Panc1 (cell line): Measurements from ENCODE around the gene DCHS1. TPM values are rescaled to one million over a fixed set of nuclear protein-coding genes. Genes with fewer than 3 reads are reported as not detected.

Experiments
- ATAC-seq: fragments of 200-7000 bp; cut with Tn5 transposase; 2 replicates; pipeline ENCODE4 v1.9.1; 2020; ENCODE audit warnings: mild to moderate bottlenecking, moderate library complexity
- BruUV-seq: library from RNA; stranded (reverse); fragments of 400-500 nt; replicated peaks from 2 replicates; lab custom pipeline; 2021; lab: Mats Ljungman, UMichigan
- CTCF ChIA-PET: fragments of 300-600 bp; sonication (Branson Sonifier 250); formaldehyde crosslinking; loops from one replicate; lab custom pipeline; 2022; ENCODE audit warnings: antibody characterized with exemption; lab: Charles Lee
- POLR2A ChIA-PET: fragments of 300-600 bp; sonication (Branson Sonifier 250); formaldehyde crosslinking; loops from one replicate; lab custom pipeline; 2022; ENCODE audit warnings: antibody characterized with exemption; lab: Charles Lee
- DNase-seq: peaks from one replicate; pipeline ENCODE4 v3.0.0-alpha.2; 2010; ENCODE audit warnings: low read depth, low spot score
- H3K27ac ChIP-seq: 2 replicates; pipeline ENCODE4 v1.5.1; 2011; ENCODE audit warnings: mild to moderate bottlenecking, low read length, inconsistent platforms
- H3K27me3 ChIP-seq: fragments of 200-500 bp; sonication (Bioruptor generic); 2 replicates; pipeline ENCODE4 v1.6.0; 2014; ENCODE audit warnings: low read length, inconsistent platforms; ENCODE audit not compliant: control insufficient read depth, insufficient read depth
- H3K36me3 ChIP-seq: fragments of 200-500 bp; sonication (Bioruptor generic); 2 replicates; pipeline ENCODE4 v1.5.1; 2014; ENCODE audit warnings: inconsistent platforms, mild to moderate bottlenecking, low read length, moderate library complexity; ENCODE audit not compliant: control insufficient read depth, insufficient read depth
- H3K4me1 ChIP-seq: 2 replicates; pipeline ENCODE4 v1.5.1; 2011; ENCODE audit warnings: inconsistent platforms, mild to moderate bottlenecking, low read length, moderate library complexity; ENCODE audit not compliant: control insufficient read depth, insufficient read depth
- H3K4me3 ChIP-seq, 2 experiments: 2 replicates each; pipeline ENCODE4 v1.5.1; 2011 to 2012; ENCODE audit warnings: low read depth in 2 of 2, low read length in 2 of 2, mild to moderate bottlenecking in 2 of 2, inconsistent platforms in 1 of 2, moderate library complexity in 1 of 2
- H3K9me3 ChIP-seq: fragments of 200-500 bp; sonication (Bioruptor generic); 2 replicates; pipeline ENCODE4 v1.5.1; 2014; ENCODE audit warnings: low read depth, mild to moderate bottlenecking, inconsistent platforms, low read length, moderate library complexity; ENCODE audit not compliant: control insufficient read depth, insufficient read depth
- POLR2AphosphoS5 ChIP-seq: IDR thresholded peaks from 2 replicates; pipeline ENCODE4 v1.6.1; 2012; ENCODE audit warnings: mild to moderate bottlenecking, low read depth, low read length, moderate library complexity
- REST ChIP-seq, 2 experiments: IDR thresholded peaks; 2 replicates each; pipeline ENCODE4 v1.6.1; 2011 to 2012; ENCODE audit warnings: low read depth in 2 of 2, control low read depth in 1 of 2, low read length in 1 of 2, mild to moderate bottlenecking in 1 of 2, moderate library complexity in 1 of 2; ENCODE audit not compliant: insufficient read depth in 1 of 2
- SIN3A ChIP-seq: IDR thresholded peaks from 2 replicates; pipeline ENCODE4 v1.6.1; 2012; ENCODE audit warnings: low read depth, mild to moderate bottlenecking, low read length, moderate library complexity, borderline replicate concordance; ENCODE audit not compliant: insufficient read depth
- TCF7L2 ChIP-seq: IDR thresholded peaks from 2 replicates; pipeline ENCODE4 v1.6.1; 2011; ENCODE audit warnings: mild to moderate bottlenecking, low read depth, low read length, inconsistent platforms
- in situ Hi-C: cut with HindIII; loops from 2 replicates; pipeline ENCODE4 v1.10.0; 2016; ENCODE audit warnings: low sequenced_read_pairs, low pct_unique_long_range_greater_than_20kb
- intact Hi-C: fragments of 100-400 bp; cut with micrococcal nuclease; formaldehyde crosslinking; loops from one replicate; pipeline ENCODE4 v1.10.0; 2022; ENCODE audit not compliant: unreplicated experiment
- total RNA-seq: library from RNA; stranded (reverse); gene quantifications from one replicate; pipeline ENCODE4 v1.2.1, GENCODE V29; 2021; ENCODE audit not compliant: unreplicated experiment
- TF ChIP-seq, protein P1 (sequence below): fragments of 450-650 bp; IDR thresholded peaks from 2 replicates; pipeline ENCODE4 v1.5.1; 2017; ENCODE audit warnings: mild to moderate bottlenecking

The DCHS1 gene
- total RNA-seq, 1 experiment from 2014 or later, result 2.2 TPM

- peaks cover 52% of the 10 kb centered on the region for H3K4me1 ChIP-seq
- no peak for DNase-seq
- no TSS peak for BruUV-seq
- no peaks in the 10 kb centered on the region for H3K9me3 ChIP-seq
- no peak for ATAC-seq
- no peak for TF ChIP-seq SIN3A
- ChIA-PET POLR2A (interaction anchor here (0.7 kb wide), 1 partner anchor 759 kb away, joined by 5 read pairs; no protein-coding TSS in a partner anchor), CTCF (interaction anchor here (1.0 kb wide), 1 partner anchor 76 kb away, joined by 7 read pairs; no protein-coding TSS in a partner anchor)
- H3K27ac ChIP-seq, result peak overlapping the region; percentile 98
- intact Hi-C loops, result loop anchor here (10.0 kb wide), 1 partner anchor 232 kb away; no protein-coding TSS in a partner anchor
- peaks cover 29% of the 10 kb centered on the region for H3K36me3 ChIP-seq
- H3K4me3 ChIP-seq, result no peak overlapping the region
- no peaks in the 10 kb centered on the region for H3K27me3 ChIP-seq
- in situ Hi-C loops, result no loop called here
These were observed 48.3 kb downstream of the DCHS1 start for GRCh38 chr11:6607190-6607795.

DNA sequence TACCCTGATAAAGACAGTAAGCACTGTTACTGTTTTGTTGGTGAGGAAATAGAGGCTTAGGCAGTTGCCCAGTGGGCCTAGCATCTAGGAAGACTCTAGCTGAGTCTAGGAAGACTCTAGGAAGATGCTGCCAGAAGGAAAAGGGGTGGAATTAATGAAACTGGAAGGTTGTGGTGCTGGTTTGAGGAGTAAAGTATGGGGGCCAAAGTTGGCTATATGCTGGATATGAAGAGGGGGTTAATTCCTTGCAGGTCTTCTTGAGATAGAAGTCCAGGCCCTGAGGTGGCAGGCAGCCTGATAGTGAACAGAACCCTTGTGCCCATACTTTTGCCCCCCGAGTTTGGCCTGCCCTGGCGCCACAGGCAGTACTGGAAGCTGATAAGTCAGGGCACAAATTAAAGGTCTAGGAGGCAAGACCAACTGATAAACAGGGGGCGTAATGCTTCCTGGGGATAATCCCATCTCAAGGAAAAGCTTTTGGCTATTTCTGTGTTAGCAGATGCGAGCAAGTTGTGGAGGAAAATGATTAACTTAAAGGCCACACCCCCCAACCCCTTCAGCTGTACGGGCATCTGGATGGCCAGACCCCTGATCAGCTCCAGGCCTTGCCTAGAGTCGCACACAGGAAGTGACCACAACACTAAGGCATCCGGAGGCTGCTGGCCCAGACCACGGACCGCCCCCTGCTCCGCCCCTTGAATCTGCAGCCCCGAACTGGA lies 49.0 kb downstream of the DCHS1 start:
- Histone ChIP-seq H3K4me3 (peak overlapping the region; percentile 2 to 34; a peak in 3 of 4 replicates), H3K9me3 (no peaks in the 10 kb centered on the region), H3K27ac (peak overlapping the region; percentile 98), H3K27me3 (no peaks in the 10 kb centered on the region), H3K4me1 (peaks cover 57% of the 10 kb centered on the region), H3K36me3 (peaks cover 29% of the 10 kb centered on the region)
- intact Hi-C loops, result loop anchor here (10.0 kb wide), 1 partner anchor 232 kb away; no protein-coding TSS in a partner anchor
- in situ Hi-C loops, result no loop called here
- ChIA-PET CTCF (interaction anchor here (1.0 to 1.1 kb wide), 2 partner anchors 75 to 148 kb away, joined by 3 to 7 read pairs; no protein-coding TSS in a partner anchor), POLR2A (no interaction called here)
- peak; percentile 92 for DNase-seq
- ATAC-seq, result peak; percentile 80
- TF ChIP-seq SIN3A (no peak), POLR2AphosphoS5 (peak; percentile 75), TCF7L2 (no peak)
- BruUV-seq, result no TSS peak

- H3K36me3 ChIP-seq, result peaks cover 16% of the 10 kb centered on the region
- H3K4me1 ChIP-seq, result peaks cover 46% of the 10 kb centered on the region
- peak overlapping the region; percentile 98 for H3K27ac ChIP-seq
- intact Hi-C loops, result loop anchor here (10.0 kb wide), 1 partner anchor 230 kb away; no protein-coding TSS in a partner anchor
- ATAC-seq (no peak), DNase-seq (no peak)
- no peaks in the 10 kb centered on the region for H3K27me3 ChIP-seq
- in situ Hi-C loops, result no loop called here
- ChIA-PET POLR2A (interaction anchor here (0.6 to 0.8 kb wide), 2 partner anchors 17 to 74 kb away, joined by 3 to 8 read pairs; no protein-coding TSS in a partner anchor), CTCF (interaction anchor here (1.2 to 1.3 kb wide), 2 partner anchors 74 to 78 kb away, joined by 3 to 7 read pairs; partner anchors contain the start of gene MRPL17)
- peak overlapping the region; percentile 95 to 98 for H3K4me3 ChIP-seq
- H3K9me3 ChIP-seq, result no peaks in the 10 kb centered on the region
- TF ChIP-seq TCF7L2 (no peak), REST (IDR thresholded peaks at IDR 0.05; ENCODE audit: insufficient read depth in 1 of 2, low read depth in 2 of 2, low read length in 1 of 2) (no peak), POLR2AphosphoS5 (no peak), SIN3A (no peak)
- TF ChIP-seq, protein P1, sequence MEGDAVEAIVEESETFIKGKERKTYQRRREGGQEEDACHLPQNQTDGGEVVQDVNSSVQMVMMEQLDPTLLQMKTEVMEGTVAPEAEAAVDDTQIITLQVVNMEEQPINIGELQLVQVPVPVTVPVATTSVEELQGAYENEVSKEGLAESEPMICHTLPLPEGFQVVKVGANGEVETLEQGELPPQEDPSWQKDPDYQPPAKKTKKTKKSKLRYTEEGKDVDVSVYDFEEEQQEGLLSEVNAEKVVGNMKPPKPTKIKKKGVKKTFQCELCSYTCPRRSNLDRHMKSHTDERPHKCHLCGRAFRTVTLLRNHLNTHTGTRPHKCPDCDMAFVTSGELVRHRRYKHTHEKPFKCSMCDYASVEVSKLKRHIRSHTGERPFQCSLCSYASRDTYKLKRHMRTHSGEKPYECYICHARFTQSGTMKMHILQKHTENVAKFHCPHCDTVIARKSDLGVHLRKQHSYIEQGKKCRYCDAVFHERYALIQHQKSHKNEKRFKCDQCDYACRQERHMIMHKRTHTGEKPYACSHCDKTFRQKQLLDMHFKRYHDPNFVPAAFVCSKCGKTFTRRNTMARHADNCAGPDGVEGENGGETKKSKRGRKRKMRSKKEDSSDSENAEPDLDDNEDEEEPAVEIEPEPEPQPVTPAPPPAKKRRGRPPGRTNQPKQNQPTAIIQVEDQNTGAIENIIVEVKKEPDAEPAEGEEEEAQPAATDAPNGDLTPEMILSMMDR, result no peak
- BruUV-seq, result TSS peak; percentile 72
These were observed 50.8 kb downstream of the DCHS1 start for GRCh38 chr11:6604790-6605189.
